ENCODE measurements around the gene PPBP. TPM values are rescaled to one million over a fixed set of nuclear protein-coding genes. Genes with fewer than 3 reads are reported as not detected.
A peak's percentile ranks its signal among the peaks of the same experiment; 100 is the strongest.

PPBP gene
- total and polyA plus RNA-seq, 9 of the 15 experiments (the other 6 are each of a cell fraction or from before 2014, with no cell fraction given): 0.17 to 0.55 (median 0.29) TPM; not detected in 4

DNA sequence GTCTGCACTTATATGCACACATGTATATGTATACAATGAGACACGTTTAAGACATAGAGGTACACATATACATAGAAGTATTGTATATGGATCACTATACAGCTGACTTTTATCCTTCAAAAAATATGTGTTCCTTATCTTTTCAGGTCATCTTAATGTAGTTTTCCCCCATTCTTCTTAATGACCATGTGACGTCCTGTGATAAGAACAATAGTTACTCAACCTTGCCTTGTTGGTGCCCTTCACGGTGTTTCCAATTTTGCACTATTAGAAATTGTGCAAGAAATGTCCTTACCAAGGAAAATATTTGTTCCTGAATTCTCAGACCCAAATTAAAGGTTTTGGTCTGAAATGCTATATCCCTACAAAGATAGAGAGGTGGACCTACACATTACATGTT lies 1.0 kb upstream of the PPBP start:
- WGBS (ENCODE audit: insufficient coverage, low coverage, missing lambda C conversion rate): 16% methylated on average over 3 of the region's 3 CpGs
- H3K27me3 ChIP-seq (ENCODE audit: control insufficient read depth in 2 of 2, insufficient read depth in 2 of 2, low read length in 2 of 2): no peaks in the 10 kb centered on the region
- no peak for FAIRE-seq
- no peak overlapping the region for H3K4me2 ChIP-seq (ENCODE audit: insufficient read depth, low read length)
- no peak overlapping the region for H3K9ac ChIP-seq (ENCODE audit: insufficient read depth in 1 of 2, low read depth in 2 of 2, low read length in 2 of 2)
- no peaks in the 10 kb centered on the region for H3K9me3 ChIP-seq (replicated peaks; ENCODE audit: control insufficient read depth, insufficient read depth, low read depth, low read length)
- ChIA-PET POLR2A (no interaction called here), CTCF (ENCODE audit: low intra/inter-chr PET ratio) (no interaction called here)
- H3K4me1 ChIP-seq (replicated peaks in 1 of 2; ENCODE audit: control insufficient read depth in 2 of 2, insufficient read depth in 2 of 2, low read length in 2 of 2): peaks cover 0 to 14% of the 10 kb centered on the region in 2 experiments; a peak in 2 of 5 replicates
- no peak overlapping the region for H3K27ac ChIP-seq (ENCODE audit: extremely low read depth, low read depth, low read length)
- H3K36me3 ChIP-seq (ENCODE audit: control insufficient read depth, insufficient read depth, low read length): no peaks in the 10 kb centered on the region
- H3K79me2 ChIP-seq (ENCODE audit: control insufficient read depth, insufficient read depth, low read length): no peaks in the 10 kb centered on the region
- DNase-seq (ENCODE audit: extremely low read depth in 1 of 4, low spot score in 3 of 4): peak in 2 of 4 experiments; percentile 21 to 28
- no peaks in the 10 kb centered on the region for H4K20me1 ChIP-seq (replicated peaks; ENCODE audit: control insufficient read depth, insufficient read depth, low read length)
- no peak overlapping the region for H3K4me3 ChIP-seq
- BruUV-seq (replicated peaks): no TSS peak
- intact Hi-C loops (cut with micrococcal nuclease): no loop called here
- no peaks in the 10 kb centered on the region for H3K9me1 ChIP-seq (ENCODE audit: control insufficient read depth, insufficient read depth, low read length)
- ATAC-seq: no peak
- in situ Hi-C loops (cut with MboI): no loop called here
- no peak overlapping the region for H2AFZ ChIP-seq (ENCODE audit: low read depth, low read length)
- TF ChIP-seq ZNF518B (CRISPR knock-in tag; IDR thresholded peaks at IDR 0.05) (no peak), CEBPB (tag; IDR thresholded peaks at IDR 0.05) (peak; percentile 66; the same call in 1 of the 2 replicates), PTRF (tag; IDR thresholded peaks at IDR 0.05) (no peak), HDAC2 (IDR thresholded peaks at IDR 0.05) (no peak), TCF3 (CRISPR knock-in tag; IDR thresholded peaks at IDR 0.05) (peak; percentile 36), ZNF165 (CRISPR knock-in tag; IDR thresholded peaks at IDR 0.05; ENCODE audit: borderline replicate concordance) (no peak), DACH1 (IDR thresholded peaks at IDR 0.05; ENCODE audit: partially characterized antibody) (no peak), FUS (optimal IDR thresholded peaks at IDR 0.05; ENCODE audit: low read depth, low read length) (no peak), SOX6 (IDR thresholded peaks at IDR 0.05) (peak; percentile 79)
- TF ChIP-seq, protein P1, sequence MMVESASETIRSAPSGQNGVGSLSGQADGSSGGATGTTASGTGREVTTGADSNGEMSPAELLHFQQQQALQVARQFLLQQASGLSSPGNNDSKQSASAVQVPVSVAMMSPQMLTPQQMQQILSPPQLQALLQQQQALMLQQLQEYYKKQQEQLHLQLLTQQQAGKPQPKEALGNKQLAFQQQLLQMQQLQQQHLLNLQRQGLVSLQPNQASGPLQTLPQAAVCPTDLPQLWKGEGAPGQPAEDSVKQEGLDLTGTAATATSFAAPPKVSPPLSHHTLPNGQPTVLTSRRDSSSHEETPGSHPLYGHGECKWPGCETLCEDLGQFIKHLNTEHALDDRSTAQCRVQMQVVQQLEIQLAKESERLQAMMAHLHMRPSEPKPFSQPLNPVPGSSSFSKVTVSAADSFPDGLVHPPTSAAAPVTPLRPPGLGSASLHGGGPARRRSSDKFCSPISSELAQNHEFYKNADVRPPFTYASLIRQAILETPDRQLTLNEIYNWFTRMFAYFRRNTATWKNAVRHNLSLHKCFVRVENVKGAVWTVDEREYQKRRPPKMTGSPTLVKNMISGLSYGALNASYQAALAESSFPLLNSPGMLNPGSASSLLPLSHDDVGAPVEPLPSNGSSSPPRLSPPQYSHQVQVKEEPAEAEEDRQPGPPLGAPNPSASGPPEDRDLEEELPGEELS (CRISPR knock-in tag; IDR thresholded peaks at IDR 0.05; ENCODE audit: borderline replicate concordance): no peak
- TF ChIP-seq, protein P2, sequence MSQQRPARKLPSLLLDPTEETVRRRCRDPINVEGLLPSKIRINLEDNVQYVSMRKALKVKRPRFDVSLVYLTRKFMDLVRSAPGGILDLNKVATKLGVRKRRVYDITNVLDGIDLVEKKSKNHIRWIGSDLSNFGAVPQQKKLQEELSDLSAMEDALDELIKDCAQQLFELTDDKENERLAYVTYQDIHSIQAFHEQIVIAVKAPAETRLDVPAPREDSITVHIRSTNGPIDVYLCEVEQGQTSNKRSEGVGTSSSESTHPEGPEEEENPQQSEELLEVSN (IDR thresholded peaks at IDR 0.05; ENCODE audit: borderline replicate concordance in 1 of 2, extremely low read depth in 1 of 2, insufficient read depth in 1 of 2, insufficient read length in 1 of 2, low read depth in 1 of 2, low read length in 1 of 2, poor library complexity in 1 of 2, severe bottlenecking in 1 of 2): no peak
- TF ChIP-seq, protein P3, sequence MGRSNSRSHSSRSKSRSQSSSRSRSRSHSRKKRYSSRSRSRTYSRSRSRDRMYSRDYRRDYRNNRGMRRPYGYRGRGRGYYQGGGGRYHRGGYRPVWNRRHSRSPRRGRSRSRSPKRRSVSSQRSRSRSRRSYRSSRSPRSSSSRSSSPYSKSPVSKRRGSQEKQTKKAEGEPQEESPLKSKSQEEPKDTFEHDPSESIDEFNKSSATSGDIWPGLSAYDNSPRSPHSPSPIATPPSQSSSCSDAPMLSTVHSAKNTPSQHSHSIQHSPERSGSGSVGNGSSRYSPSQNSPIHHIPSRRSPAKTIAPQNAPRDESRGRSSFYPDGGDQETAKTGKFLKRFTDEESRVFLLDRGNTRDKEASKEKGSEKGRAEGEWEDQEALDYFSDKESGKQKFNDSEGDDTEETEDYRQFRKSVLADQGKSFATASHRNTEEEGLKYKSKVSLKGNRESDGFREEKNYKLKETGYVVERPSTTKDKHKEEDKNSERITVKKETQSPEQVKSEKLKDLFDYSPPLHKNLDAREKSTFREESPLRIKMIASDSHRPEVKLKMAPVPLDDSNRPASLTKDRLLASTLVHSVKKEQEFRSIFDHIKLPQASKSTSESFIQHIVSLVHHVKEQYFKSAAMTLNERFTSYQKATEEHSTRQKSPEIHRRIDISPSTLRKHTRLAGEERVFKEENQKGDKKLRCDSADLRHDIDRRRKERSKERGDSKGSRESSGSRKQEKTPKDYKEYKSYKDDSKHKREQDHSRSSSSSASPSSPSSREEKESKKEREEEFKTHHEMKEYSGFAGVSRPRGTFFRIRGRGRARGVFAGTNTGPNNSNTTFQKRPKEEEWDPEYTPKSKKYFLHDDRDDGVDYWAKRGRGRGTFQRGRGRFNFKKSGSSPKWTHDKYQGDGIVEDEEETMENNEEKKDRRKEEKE (IDR thresholded peaks at IDR 0.05; ENCODE audit: borderline replicate concordance in 1 of 2, control insufficient read depth in 1 of 2, low read depth in 2 of 2, low read length in 1 of 2): no peak

Data from K562 (cell line).